HG03280 (cell line): Measurements from ENCODE around the gene HS3ST2.
"Not testable (repeated sequence)": the region's sequence is repeated elsewhere in the genome, so short reads cannot be mapped to it uniquely, and the experiment has no call there.

Source experiments
- ATAC-seq: cut with Tn5 transposase; IDR thresholded peaks from one replicate; pipeline ENCODE4 v1.9.1; 2021; ENCODE audit warnings: mild to moderate bottlenecking, moderate library complexity; ENCODE audit not compliant: unreplicated experiment

HS3ST2 gene

DNA sequence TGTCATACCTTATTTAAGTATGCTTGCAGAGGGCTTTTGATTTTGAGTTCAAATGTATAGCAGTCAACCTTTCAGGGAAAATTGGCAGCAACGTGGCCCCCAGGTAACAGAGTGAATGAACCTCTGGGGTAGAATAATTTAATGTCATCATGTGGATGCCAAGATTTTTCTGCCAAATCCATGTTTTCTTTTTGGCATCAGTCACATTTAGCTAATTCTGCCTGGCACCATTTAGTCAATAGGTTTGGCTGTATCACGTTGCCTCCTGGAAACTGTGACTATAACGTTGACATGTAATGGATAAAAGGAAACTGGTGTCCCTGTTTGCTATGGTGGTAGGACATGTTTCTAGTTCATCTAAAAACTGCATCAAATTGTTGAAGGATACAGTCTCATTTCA lies 115.5 kb downstream of the HS3ST2 start:
- no peak for ATAC-seq

DNA sequence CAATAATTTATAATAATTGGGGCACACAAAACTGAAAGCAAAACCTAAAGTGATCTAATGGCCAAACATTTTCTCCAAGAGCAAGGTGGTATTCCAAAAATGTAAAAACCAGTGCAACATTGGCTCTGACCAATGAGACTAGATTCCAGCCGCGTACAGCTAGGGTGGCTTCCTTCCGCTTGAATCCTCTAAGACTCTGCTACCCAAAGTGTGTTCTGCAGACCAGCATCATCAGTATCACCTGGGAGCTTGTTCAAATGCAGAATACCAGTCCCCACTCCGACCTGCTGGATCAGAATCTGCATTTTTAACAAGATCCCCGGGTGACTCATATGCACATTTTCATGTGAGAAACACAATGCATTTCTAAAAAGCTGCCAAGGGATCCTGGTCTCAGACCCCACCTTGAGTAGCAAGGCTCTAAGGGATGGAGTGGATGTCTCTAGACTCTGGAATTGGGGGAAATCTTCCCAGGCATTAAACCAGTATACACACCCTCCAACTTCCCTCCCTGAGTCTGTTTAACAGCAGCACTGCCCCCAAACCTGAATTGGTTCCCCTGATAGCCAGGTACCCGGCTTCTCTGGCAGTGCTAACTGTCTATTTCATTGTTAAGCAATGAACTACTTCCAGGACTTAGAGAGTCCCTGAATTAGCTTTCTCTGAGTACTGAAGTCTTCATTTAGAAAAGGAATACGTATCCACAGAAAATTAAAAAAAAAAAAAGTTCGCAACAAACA lies 118.2 kb downstream of the HS3ST2 start:
- no peak for ATAC-seq

DNA sequence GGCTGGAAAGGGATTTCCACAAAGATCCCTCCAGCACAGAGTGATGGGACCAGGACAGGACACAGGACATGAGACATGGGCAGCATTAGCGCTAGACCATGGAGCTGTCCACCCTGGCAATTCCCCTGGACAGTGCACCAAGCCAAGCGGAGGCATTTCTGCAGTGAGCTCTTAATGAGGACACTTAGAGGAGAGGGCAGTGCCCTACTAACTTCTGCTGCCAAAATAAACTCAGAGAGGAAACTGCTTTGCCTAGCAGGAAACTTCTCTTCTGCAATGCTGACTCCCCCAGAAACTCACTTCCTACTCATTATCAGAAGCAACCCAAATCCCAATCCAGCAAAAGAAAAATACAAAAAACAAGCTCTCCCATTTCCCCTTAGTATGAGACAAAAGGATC lies 119.2 kb downstream of the HS3ST2 start:
- no peak for ATAC-seq

DNA sequence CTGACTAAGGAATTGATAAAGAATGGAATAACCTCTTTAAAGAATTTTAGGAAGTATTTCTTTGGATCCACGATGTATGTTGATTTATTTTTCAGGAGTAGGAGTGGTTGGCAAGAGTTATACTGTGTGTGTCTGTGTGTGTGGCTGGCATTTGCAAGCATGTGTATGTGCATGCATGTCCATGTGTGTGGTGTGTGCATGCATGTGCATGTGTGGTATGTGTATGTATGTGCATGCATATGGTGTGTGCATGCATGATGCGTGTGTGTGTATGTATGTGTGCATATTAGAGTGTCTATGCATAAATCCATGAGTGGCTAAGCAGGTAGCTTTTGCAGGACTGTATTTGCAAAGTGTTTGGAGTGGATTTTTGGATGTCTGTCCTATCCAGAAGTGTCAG lies 120.8 kb downstream of the HS3ST2 start:
- ATAC-seq: no peak

DNA sequence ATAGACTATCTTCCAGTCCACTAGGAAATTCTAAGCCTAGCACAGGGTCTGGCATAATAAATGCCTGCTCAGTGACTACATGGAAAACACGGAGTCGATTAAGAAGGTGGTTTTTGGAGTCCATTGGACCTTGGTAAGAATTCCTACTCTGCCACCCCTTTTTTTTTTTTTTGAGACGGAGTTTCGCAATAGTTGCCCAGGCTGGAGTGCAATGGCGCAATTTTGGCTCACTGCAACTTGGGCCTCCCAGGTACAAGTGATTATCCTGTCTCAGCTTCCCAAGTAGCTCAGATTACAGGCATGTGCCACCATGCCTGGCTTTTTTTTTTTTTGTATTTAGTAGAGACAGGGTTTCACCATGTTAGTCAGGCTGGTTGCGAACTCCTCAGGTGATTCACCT lies 123.2 kb downstream of the HS3ST2 start:
- ATAC-seq: no peak

DNA sequence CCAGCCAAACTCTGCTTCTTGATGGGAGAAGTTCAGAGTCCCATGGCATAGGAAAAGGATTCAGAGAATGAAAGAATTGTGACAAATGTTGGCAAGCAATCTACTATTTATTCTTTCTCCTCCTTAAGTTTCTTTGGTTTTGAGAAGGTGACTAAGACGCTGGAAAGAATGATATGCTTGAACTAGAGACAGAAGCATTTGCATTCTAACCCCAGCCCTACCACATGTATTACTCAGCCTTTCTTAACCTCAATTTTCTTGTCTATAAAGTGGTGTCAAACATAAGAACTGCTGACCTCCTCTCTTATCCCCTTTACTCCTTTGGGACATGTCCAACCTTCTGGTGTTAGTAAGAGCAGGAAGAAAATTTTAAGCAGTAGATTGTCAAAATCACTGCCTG lies 124.7 kb downstream of the HS3ST2 start:
- no peak for ATAC-seq

DNA sequence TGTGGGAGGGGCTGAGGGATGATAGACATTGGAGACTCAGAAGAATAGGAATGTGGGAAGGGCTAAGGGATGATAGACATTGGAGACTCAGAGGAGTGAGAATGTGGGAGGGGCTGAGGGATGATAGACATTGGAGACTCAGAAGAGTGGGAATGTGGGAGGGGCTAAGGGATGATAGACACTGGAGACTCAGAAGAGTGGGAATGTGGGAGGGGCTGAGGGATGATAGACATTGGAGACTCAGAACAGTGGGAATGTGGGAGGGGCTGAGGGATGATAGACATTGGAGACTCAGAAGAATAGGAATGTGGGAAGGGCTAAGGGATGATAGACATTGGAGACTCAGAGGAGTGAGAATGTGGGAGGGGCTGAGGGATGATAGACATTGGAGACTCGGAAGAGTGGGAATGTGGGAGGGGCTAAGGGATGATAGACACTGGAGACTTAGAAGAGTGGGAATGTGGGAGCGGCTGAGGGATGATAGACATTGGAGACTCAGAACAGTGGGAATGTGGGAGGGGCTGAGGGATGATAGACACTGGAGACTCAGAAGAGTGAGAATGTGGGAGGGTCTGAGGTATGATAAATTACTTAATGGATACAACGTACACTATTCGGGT lies 125.9 kb downstream of the HS3ST2 start:
- not testable (repeated sequence) for ATAC-seq

DNA sequence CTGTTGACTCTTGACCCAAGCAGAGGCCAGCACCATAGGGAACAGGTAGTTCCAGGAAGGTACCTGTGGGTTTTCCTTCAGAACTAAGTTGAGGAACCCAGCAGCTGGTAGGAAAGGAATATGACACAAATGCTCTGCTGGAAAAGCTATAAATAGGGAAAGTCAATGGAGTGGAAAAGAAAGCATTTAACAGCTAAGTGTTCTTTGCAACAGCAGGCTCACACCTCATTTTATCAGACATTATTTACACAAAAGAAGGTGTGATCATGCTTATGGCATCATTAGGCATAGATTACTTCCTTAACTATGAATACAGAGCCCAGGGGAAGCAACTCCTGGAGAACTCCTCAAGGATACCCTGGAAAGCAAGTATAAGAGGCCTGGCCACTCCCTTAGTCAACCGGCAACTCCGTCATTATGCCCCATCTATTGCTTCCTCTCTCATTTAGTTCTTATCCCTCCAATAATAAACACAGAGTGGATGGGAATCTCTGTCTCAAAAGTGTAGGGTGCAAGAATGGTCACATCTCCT lies 128.1 kb downstream of the HS3ST2 start:
- no peak for ATAC-seq

DNA sequence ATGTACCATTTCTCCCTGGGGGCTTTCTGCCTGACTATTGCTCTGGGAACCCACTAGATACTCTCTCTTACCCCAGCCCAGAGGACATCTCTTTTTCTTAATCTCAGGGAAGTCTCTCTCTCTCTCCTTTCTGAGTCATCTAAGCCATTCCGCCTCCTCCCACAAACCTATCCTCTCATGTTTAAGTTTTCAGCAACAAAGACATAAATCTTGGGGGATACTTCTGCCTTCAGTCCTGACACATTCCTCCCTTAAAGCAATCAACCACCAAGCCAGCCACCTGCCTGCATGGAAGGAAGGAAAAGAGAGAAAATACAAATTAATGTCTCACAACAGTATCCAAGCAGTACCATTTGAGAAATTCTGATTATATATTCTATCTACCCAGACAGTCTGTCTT lies 128.8 kb downstream of the HS3ST2 start:
- no peak for ATAC-seq

DNA sequence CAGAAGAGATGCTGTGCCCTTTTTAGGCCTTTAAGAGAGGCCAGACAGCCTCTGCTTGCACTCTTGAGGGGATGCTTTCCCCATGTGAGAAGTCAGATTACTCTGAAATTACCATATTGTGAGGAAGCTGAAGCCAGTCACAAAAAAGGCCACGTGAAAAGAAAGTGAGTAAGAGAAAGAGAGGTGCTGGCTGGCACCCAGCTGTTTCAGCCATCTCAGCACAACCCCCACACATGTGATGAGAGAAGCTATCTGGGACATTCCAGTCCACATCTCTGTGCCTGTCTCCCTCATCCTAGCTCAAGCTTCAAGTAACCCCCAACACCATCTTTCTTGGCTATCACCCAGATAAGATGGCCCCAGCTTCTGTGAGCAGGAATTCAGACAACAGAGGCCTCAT lies 131.4 kb downstream of the HS3ST2 start:
- ATAC-seq: no peak

DNA sequence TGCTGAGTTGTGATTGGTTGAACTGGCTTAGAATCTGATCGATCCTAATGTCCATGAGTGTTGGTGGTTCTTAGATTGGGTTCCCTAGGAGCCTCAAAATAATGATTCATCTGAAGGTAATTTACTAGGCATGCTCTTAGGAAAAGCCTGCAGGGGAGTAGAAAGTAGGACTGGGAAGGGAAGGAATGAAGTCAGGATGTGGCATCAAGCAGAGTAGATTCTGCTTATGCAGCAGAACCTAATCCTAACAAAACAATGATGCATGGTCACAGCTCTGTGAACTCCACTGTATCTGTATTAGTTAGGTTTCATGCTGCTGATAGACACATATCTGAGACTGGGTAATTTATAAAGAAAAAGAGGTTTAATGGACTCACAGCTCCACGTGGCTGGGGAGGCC lies 132.5 kb downstream of the HS3ST2 start:
- no peak for ATAC-seq

DNA sequence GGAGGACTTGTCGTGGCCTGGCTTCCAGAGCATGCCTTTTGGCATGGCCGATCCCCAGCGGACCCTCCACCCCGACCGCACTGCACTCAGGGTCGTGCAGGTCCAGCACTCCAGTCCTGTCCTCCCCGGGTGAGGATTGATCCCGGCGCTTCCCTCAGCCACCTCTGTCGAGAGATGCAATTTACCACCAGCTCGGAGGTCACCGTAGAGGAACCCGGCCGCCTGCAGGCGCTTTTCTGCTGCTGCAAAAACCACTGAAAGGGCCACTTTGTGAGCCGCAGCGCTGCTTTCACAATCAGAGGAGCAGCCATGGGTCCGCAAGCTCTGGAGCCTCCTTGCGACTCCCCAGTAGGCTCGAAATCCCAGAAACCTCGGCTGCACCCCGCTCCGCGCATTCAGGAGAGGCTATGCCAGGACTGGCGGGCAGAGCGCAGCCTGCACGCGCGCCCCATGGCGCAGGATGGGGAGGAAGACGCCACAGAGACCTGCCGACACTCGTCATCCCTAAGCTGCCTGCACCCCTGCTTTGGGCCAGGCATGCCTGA lies 134.2 kb downstream of the HS3ST2 start:
- ATAC-seq: no peak

DNA sequence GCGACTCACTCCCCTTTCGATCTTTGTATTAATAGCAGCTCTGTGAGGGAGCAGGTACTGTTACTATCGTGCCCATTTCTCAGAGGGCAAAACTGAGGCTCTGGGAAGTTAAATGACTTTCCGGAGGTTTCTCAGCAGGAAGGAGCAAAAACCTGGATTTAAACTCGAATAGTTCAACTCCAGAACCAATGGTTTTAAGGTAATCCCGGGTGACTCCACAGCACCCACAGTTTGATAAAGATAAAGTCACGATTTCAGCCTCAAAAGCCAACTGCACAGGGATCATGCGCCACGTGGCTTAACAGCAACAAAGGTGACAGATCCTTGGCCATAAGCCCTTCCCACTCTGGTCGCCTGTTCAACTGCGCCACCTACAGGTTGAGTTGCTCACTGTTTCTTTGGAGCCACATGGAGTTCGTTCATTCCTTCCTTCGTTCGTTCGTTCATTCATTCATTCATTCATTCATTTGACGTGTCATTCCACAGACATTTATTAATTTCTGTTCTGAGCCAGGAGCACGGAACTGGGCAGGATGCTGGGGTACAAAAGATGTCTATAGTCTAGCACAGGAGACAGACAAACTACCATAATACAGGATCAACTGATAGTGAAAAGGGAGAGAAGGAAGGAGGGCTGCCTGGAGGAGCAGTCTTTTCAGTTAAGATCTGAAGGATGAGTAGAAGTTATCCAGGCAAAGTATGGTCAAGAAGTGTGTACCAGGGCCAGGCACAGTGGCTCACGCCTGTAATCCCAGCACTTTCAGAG lies 134.8 kb downstream of the HS3ST2 start:
- no peak for ATAC-seq

DNA sequence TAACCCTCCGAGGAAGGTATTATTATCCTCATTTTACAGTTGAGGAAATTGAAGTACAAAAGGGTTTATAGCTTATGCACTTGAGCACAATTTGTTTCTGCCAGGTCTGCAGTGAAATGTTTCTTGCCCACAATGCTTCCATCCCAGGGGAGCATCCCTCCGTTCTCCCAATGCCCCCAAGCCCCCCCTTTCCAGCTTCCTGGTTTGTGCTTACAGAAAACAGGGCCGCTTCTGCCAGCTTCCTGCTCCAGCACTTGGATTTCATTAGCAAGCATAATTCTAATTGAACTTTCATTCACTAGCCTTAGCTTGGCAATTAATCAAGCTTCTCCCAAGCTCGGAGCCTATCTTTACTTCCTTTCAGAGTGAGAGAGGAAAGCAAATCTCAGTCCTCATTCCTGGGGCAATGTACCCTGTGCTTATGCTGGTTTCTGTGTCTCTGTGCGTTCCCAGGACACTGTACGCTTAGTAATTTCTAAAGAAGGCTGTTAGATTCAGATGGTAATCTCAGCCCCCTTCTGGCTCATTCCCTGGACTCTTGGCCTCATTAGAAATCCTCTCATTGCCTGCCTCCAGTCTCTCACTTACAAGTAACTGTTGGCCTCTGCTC lies 141.6 kb downstream of the HS3ST2 start:
- ATAC-seq: no peak

DNA sequence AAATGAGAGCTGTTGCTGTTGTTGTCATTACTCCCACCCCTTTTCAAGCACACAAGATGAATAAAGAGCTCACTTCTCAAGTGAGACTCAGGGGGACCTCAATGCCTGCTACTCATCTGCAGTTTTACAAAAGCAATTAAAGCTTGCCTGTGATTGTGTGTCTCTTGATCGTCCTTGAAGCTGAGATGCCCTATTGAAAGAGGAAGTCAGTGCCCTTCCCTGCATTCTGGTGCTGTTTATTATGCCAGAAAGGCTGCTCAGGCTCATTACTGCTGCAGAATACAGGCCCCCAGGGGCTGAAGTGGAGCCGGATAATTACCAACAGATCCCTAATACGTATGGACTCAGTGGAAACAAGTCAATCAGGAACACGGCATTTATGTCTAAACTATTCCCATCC lies 147.2 kb downstream of the HS3ST2 start:
- no peak for ATAC-seq

DNA sequence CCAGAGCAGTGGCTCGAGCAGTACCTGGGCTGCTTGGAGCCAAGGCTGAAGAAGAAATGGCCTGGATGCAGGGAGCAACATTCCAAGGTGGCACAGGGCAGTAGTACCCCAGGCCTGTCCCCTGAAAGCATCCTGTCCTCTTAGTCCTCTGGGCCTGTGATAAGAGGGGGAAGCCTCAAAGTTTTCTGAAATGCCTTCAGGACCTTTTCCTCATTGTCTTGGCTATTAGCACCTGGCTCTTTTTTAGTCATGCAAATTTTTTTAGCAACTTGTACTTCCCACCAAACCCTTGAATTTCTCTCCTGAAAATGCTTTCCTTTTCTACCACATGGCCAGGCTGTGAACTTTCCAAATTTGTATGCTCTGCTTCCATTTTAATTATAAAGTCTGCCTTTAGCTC lies 148.9 kb downstream of the HS3ST2 start:
- no peak for ATAC-seq
